AG10803 (cell line): ENCODE measurements around the gene RPL37.
A peak's percentile ranks its signal among the peaks of the same experiment; 100 is the strongest.
"Not testable (repeated sequence)": the region's sequence is repeated elsewhere in the genome, so short reads cannot be mapped to it uniquely, and the experiment has no call there.

Source experiments
- DNase-seq: peaks from one replicate; pipeline ENCODE4 v3.0.0; 2010; ENCODE audit warnings: low read depth
- H3K4me3 ChIP-seq: 2 replicates; pipeline ENCODE4 v1.5.1; 2011; ENCODE audit warnings: mild to moderate bottlenecking, low read length, control low read depth
- TF ChIP-seq, protein P1 (sequence below): conservative IDR thresholded peaks from 2 replicates; pipeline ENCODE4 v1.5.1; 2011; ENCODE audit warnings: mild to moderate bottlenecking, low read length, control low read depth, inconsistent platforms

Gene RPL37

DNA sequence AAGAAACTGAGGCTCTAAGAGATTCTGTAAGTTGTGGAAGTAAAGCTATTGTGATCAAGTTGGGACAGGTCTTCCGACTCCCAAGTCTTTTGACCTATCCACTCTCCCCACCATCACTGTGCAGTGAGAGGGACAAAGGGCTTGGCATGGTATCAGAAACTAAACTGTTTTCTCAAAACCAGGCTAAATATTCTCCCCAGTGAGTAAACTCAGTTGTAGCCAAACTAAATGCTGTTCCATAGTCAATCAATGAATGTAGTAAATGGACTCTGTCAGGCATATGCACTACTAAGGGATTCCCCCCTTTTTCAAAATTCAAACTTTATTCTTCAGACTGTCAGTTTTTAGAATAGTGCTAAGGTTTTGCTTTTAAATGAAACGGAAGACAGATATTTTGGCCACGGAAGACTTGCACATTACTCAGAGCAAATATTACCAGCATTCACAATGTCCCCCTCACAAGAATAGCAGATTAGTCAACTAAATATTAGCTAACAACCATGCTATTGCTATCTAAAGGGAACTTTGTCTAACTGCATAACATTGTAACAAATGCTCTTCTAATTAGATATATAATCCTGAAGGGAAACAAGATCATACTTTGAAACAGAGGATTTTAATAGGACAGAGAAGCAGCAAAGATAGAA, 44.0 kb downstream of the RPL37 start:
- DNase-seq: peak; percentile 38
- TF ChIP-seq, protein P1, sequence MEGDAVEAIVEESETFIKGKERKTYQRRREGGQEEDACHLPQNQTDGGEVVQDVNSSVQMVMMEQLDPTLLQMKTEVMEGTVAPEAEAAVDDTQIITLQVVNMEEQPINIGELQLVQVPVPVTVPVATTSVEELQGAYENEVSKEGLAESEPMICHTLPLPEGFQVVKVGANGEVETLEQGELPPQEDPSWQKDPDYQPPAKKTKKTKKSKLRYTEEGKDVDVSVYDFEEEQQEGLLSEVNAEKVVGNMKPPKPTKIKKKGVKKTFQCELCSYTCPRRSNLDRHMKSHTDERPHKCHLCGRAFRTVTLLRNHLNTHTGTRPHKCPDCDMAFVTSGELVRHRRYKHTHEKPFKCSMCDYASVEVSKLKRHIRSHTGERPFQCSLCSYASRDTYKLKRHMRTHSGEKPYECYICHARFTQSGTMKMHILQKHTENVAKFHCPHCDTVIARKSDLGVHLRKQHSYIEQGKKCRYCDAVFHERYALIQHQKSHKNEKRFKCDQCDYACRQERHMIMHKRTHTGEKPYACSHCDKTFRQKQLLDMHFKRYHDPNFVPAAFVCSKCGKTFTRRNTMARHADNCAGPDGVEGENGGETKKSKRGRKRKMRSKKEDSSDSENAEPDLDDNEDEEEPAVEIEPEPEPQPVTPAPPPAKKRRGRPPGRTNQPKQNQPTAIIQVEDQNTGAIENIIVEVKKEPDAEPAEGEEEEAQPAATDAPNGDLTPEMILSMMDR: no peak
- no peak overlapping the region for H3K4me3 ChIP-seq

DNA sequence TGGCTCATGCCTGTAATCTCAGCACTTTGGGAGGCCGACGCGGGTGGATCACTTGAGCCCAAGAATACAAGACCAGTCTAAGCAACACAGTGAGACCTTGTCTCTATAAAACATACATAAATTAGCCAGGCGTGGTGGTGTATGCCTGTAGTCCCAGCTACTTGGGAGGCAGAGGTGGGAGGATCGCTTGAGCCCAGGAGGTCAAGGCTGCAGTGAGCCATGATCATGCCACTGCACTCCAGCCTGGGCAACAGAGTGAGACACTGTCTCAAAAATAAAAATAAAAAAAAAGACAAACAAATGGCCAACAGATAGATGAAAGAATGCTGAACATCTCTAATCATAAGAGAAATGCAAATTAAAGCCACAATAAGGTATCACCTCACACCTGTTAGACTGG, 46.1 kb downstream of the RPL37 start:
- not testable (repeated sequence) for DNase-seq, H3K4me3 ChIP-seq

DNA sequence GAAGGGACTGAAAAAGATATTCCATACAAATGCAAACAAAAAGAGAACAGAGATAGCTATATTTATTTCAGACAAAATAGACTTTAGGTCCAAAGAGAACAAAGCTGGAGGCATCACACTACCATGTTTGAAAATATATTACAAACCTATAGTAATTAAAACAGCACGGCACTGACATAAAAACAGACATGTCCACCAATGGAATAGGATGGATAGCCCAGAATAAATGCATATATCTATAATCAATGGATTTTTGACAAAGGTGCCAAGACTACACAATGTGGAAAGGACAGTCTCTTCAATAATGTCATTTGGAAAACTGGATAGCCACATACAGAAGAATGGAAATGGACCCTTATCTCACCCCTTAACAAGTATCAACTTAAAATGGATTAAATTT, 47.0 kb downstream of the RPL37 start:
- no peak for DNase-seq
- TF ChIP-seq, protein P1: no peak
- no peak overlapping the region for H3K4me3 ChIP-seq

DNA sequence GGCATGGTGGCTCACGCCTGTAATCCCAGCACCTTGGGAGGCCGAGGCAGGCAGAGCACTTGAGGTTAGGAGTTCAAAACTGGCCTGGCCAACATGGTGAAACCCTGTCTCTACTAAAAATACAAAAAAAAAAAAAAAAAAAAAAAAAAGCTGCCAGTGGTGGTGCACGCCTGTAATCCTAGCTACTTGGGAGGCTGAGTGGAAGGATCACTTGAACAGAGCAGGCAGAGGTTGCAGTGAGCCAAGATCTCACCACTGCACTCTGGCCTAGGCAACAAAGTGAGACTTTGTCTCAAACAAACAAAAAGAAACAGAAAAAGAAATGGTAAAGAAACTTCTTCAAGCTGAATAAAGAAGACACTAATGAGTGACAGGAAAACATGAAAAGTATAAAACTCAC, 48.4 kb downstream of the RPL37 start:
- not testable (repeated sequence) for DNase-seq, H3K4me3 ChIP-seq

DNA sequence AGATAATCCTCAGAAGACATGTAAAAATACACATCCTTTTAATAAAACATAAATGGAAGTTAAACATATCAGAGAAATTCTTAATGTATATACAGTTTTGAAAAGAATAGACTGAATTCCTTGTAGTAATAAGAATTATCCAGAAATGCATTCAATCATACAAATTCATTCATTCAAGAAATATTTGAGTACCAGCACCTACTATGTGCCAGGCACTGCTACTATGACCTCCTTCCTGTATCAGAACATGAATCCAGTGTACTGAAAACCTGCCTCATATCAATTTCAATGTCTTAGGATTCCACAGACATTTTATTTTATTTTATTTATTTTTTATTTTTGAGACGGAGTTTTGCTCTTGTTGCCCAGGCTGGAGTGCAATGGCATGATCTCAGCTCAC, 50.1 kb downstream of the RPL37 start:
- TF ChIP-seq, protein P1: no peak
- no peak for DNase-seq
- H3K4me3 ChIP-seq: no peak overlapping the region

DNA sequence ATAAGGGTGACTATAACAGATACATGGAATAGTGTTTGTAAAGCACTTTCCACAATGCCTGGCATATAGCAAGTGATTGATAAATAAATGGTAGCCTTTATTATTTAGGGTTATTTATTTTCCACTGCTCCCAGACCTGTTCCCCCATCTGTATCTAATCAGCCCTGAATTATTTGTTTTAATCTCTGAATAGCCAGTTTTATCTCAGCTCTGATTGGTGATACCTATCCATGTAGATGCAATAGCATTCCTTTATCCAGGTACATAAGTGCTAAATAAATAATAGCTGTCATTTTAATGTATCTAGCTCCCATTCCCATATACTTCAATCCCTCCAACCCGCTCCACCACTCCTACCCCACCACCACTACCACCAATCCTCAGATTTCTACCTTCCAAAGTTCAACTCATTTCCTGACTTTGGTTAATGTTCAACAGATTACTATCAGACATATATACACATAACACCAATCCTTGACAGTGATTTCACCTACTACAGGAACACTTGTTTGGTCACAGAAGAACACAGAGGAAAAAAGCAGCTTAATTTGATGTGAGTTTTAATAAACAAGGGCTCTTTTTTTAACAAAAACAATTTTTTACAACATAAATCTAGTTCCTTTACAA, 50.9 kb downstream of the RPL37 start:
- DNase-seq: no peak
- TF ChIP-seq, protein P1: no peak

DNA sequence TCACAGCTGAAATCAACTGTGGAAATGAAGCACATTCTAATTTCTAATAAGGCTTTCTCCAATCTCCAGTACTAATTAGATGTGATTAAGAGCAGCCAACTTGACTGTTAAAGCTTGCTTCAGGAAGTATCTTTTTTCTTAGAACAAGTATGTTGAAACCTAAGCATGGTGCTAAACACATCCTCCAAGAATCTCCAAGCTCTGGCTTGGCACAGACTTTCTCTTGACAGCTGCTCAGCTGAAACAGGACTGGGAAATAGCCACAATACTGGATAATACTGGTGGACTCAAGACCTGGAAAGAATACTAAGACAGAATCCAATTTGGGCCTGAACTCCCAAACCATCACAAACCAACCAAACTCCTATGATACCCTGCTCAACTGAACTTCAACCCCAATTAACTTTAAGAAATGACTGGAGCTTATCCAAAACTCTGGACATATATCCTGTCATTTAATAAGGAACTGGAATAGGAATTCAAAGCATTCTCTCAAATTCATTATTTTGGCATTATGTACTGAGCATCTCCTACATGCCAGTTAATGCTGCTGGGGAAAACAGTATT, 53.1 kb downstream of the RPL37 start:
- peak; percentile 82 for DNase-seq
- no peak overlapping the region for H3K4me3 ChIP-seq
- TF ChIP-seq, protein P1: no peak

More for the DNA sequence above, 50.9 kb downstream of the RPL37 start:
- no peak overlapping the region for H3K4me3 ChIP-seq

DNA sequence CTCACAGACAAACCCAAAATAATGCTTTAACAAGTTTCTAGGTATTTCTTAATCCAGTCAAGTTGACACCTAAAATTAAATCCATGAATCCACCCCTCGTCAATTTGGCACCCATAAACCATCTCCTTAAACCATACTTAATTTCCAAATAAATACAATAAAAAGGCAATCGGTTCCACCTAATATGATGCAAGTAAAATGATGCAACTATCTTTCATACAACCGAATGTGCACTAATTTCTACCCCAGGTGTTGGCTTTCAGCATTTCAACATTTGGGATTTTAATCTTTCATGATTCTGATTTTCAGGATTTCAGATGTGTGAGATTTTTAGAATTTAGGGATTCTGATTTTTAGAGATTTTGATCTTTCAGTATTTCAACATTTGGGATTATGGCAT, 54.2 kb downstream of the RPL37 start:
- H3K4me3 ChIP-seq: no peak overlapping the region
- TF ChIP-seq, protein P1: no peak

More for the DNA sequence above, 54.2 kb downstream of the RPL37 start:
- no peak for DNase-seq
